Measurements from ENCODE around the gene PPP1R9A.

DNA sequence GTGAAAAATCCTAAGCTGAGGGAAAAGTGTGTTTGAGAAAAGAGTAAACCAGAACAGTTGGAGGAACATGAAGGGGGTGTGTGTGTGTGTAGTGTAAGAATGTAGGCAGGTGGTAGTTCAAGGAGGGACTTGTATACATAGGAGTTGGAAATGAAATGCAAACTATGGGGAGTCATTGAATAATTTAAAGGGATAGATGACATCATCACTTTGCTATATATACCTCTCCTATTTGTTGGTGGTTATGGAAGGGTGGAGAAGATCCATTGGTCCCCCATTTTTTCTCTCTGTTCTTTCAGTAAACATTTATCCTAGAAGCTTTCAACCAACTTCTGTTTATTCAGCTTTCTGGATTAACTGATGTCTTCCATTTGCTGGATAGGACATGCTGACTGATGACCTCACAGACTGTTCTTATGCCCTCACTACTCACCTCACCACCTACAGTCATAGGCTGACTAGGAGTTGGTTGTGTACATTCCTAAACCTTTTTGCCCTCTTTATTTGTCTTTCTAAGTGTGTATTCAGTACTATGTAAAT, 20.8 kb downstream of the PPP1R9A start:
- TF ChIP-seq, protein P1, sequence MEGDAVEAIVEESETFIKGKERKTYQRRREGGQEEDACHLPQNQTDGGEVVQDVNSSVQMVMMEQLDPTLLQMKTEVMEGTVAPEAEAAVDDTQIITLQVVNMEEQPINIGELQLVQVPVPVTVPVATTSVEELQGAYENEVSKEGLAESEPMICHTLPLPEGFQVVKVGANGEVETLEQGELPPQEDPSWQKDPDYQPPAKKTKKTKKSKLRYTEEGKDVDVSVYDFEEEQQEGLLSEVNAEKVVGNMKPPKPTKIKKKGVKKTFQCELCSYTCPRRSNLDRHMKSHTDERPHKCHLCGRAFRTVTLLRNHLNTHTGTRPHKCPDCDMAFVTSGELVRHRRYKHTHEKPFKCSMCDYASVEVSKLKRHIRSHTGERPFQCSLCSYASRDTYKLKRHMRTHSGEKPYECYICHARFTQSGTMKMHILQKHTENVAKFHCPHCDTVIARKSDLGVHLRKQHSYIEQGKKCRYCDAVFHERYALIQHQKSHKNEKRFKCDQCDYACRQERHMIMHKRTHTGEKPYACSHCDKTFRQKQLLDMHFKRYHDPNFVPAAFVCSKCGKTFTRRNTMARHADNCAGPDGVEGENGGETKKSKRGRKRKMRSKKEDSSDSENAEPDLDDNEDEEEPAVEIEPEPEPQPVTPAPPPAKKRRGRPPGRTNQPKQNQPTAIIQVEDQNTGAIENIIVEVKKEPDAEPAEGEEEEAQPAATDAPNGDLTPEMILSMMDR (conservative IDR thresholded peaks at IDR 0.05; ENCODE audit: low read length): no peak
- no peak for TF ChIP-seq EZH2phosphoT487 (IDR thresholded peaks at IDR 0.05; ENCODE audit: borderline replicate concordance)
